GM21723 (cell line): ENCODE data around the gene SEC14L5.

Source experiments
- ATAC-seq: cut with Tn5 transposase; IDR thresholded peaks from one replicate; pipeline ENCODE4 v1.9.1; 2021; ENCODE audit warnings: mild to moderate bottlenecking, moderate library complexity; ENCODE audit not compliant: unreplicated experiment

The SEC14L5 gene

GRCh38 chr16:5008311-5008731, 50.2 kb downstream of the SEC14L5 start:
- ATAC-seq, result no peak

GRCh38 chr16:5010576-5011329, 52.6 kb downstream of the SEC14L5 start:
- ATAC-seq, result no peak

- ATAC-seq, result no peak
Observed at GRCh38 chr16:5011637-5012036, 53.5 kb downstream of the SEC14L5 start.

GRCh38 chr16:5012887-5013286, 54.8 kb downstream of the SEC14L5 start:
- ATAC-seq, result no peak

- no peak for ATAC-seq
Observed at GRCh38 chr16:5015351-5015750, 57.2 kb downstream of the SEC14L5 start.

GRCh38 chr16:5015887-5016286, 57.8 kb downstream of the SEC14L5 start:
- ATAC-seq, result no peak

GRCh38 chr16:5016967-5017677, 59.0 kb downstream of the SEC14L5 start:
- ATAC-seq, result no peak

GRCh38 chr16:5017678-5017969, 59.5 kb downstream of the SEC14L5 start:
- no peak for ATAC-seq

- no peak for ATAC-seq
Observed at GRCh38 chr16:5018793-5019192, 60.7 kb downstream of the SEC14L5 start.

- ATAC-seq, result no peak
Observed at GRCh38 chr16:5019775-5020174, 61.6 kb downstream of the SEC14L5 start.

- no peak for ATAC-seq
Observed at GRCh38 chr16:5020551-5020950, 62.4 kb downstream of the SEC14L5 start.

- no peak for ATAC-seq
Observed at GRCh38 chr16:5022521-5022920, 64.4 kb downstream of the SEC14L5 start.

GRCh38 chr16:5024632-5025031, 66.5 kb downstream of the SEC14L5 start:
- ATAC-seq, result no peak

- ATAC-seq, result no peak
Observed at GRCh38 chr16:5025171-5025632, 67.1 kb downstream of the SEC14L5 start.

- ATAC-seq, result no peak
Observed at GRCh38 chr16:5026664-5027063, 68.5 kb downstream of the SEC14L5 start.

- no peak for ATAC-seq
Observed at GRCh38 chr16:5027086-5027485, 69.0 kb downstream of the SEC14L5 start.

- no peak for ATAC-seq
Observed at GRCh38 chr16:5027575-5028235, 69.6 kb downstream of the SEC14L5 start.

- ATAC-seq, result no peak
Observed at GRCh38 chr16:5028950-5029475, 70.9 kb downstream of the SEC14L5 start.

- no peak for ATAC-seq
Observed at GRCh38 chr16:5030251-5030870, 72.2 kb downstream of the SEC14L5 start.

GRCh38 chr16:5031601-5032000, 73.5 kb downstream of the SEC14L5 start:
- ATAC-seq, result no peak

- ATAC-seq, result no peak
Observed at GRCh38 chr16:5032748-5033167, 74.6 kb downstream of the SEC14L5 start.
